NK-92 treated with Interleukin-12 subunit alpha and Interleukin-12 subunit beta, amount 100 ng/mL, for 24 hours (cell line): ENCODE measurements around the gene IKZF1.
A peak's percentile ranks its signal among the peaks of the same experiment; 100 is the strongest.

Experiments
- DNase-seq: peaks from one replicate; lab custom pipeline; 2025; lab: John Stamatoyannopoulos, UW

IKZF1 gene

DNA sequence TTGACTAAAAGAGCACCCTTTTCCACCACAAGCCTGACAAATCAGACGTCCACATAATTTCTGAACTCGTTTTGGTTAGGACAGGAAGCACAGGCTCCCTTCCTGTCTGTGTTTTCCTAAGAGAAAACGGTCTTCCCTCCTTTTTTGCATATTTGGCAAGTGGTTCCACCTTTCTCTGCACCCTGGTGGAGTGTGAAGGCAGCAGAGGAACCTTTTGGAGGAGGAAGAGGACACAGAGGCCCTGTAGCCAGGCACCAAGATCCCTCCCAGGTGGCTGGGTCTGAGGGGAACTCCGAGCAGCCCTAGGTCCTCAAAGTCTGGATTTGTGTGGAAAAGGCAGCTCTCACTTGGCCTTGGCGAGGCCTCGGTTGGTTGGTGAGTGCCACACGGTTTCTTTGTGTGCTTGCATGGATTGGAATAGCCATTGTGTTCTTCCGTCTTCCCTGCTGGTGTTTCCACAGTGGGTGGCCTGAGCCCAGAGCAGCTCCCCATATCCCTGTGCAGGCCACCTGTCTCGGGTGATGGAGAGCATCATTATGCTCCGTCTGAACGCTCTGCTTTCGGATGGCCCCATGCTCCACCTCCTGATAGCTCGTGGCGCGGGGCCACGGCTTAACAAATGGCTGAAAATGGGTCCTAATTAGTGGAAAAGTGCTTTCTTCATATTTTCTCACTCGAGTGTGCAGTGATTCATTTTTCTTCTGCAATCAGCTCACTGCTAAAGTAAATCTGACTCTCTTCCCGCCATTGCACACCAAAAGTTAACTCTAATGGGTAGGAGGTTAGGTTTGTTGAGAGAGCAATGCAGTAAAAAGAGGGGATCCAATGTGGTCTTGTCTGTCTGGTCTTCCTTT lies 4.2 kb downstream of the IKZF1 start:
- DNase-seq: peak; percentile 20

DNA sequence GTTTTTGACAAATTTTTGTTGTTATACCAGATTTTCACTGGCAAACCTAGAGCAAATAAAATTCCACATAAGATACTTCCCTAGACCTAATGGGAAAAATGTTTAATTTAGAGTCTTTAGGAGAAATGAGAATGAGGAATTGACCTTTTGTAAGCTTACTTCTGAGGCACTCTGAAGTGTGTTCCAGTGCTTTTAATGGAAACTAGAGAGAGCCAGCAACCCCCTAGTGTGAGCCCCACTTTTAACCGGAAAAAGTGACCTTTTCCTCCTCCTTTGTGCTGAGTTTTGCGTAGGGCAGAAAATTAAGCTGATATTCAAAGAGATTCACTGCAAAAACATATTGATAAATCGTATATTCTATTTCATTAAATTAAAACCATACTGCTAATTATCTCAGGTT lies 5.2 kb downstream of the IKZF1 start:
- DNase-seq: no peak

DNA sequence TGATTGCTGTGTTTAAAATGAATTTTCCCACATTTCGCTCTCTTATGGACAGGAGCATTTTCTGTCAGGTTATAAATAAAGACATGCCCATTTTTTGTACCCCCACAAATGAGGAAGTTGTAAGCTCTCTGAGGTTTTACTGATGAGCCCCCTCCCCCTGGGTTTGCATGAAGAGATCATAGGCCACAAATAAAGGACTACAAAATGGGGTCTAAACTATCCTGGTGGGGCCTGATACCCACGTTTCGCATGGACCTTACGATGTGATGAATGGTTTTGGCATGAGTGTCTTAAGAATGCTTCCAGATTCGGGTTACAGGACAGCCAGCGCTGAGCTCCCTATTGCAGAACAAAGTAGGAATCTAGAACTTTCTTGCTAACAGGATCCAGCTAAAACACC lies 5.8 kb downstream of the IKZF1 start:
- no peak for DNase-seq

DNA sequence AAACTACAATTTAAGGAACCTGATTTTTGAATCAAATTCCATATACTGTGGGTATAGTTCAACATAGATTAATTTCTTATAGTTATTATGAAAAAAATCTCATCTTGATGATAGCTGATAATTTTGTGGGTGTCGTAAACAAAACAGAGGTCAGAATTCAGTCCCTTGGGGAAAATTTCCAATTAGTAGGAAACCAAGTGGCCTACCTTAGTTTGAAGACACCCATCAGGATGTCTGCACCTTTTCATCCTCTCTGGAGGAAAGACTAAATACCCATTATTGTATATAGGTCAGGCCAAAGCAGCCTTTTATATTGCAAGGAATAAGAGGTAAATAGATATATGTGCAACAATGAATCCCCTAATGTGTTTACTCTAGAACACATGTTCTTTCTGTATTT lies 6.4 kb downstream of the IKZF1 start:
- DNase-seq: no peak

DNA sequence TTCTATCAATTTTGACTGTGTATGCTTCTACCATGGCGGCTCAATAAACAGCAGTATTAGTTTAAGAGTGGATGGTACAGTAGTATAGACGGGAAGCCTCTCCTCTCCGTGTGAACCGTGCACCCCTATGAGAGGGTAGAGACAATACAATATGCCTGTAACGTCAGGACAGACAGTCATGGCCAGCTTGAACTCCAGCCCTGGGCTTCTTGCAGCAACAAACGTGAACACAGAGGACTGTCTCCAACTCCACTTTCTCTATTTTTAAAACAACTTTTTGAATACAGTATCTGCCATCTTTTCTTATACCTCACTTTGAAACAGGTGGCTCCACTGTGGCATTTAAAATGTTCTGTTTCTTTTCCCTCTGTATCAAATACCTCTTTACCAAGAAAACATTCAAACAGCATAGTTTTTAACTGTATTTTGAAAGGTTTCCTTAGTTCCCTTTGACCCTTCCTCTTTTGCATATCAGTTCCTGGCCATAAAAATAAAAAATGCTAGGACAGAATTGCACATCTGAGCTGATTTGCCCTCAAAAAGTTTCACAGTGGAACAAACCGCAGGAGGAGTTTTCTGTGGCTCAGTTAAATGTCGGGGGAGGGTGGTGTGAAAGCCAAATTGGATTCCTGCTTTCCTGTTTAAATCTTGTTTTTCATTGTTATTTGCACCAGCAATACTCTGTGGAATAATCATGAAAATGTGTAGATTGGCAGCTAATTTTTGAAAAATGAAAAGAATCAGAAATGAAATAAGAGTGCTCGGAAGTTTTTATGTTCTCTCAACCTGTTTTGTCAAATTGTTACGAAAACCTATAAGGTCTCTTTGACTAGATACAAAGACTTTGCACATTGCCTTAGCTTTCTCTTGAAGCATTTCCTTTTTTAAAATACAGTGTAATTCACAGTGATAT lies 8.0 kb downstream of the IKZF1 start:
- DNase-seq: no peak

DNA sequence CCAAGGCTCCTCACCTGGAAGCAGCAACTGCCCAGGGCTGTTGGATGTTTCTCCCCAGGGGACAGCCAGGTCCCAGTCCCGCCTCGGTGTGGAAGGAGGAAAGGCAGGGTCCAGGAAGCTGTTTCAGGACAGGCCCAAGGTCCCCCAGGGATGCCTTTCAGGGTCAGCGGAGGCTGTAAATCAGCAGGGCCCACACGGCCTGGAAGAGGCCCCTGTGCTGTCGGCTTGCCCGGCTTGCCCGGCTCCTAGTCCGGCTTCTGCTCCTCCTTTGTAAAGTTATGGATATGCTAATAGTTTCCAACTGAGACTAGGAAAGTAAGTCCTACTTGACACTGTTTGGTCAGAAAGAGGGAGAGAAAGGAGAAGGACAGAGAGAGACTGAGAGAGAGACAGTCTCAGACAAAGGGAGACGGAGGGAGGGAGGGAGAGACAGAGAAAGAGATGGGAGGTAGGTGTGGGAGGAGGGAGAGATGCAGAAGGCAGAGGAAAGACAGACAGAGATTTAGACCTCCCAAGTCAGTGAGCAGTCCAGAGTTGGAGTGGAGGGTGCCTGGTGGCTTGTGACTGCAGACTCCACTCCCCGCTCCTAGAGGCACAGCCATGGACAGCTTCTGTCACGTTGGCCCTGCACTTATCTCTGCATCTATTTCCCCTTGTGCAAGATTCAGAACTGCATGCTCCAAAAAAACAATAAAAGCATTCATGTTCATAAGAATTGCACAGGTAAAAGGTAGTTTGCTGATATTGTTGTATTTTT lies 10.5 kb downstream of the IKZF1 start:
- no peak for DNase-seq

DNA sequence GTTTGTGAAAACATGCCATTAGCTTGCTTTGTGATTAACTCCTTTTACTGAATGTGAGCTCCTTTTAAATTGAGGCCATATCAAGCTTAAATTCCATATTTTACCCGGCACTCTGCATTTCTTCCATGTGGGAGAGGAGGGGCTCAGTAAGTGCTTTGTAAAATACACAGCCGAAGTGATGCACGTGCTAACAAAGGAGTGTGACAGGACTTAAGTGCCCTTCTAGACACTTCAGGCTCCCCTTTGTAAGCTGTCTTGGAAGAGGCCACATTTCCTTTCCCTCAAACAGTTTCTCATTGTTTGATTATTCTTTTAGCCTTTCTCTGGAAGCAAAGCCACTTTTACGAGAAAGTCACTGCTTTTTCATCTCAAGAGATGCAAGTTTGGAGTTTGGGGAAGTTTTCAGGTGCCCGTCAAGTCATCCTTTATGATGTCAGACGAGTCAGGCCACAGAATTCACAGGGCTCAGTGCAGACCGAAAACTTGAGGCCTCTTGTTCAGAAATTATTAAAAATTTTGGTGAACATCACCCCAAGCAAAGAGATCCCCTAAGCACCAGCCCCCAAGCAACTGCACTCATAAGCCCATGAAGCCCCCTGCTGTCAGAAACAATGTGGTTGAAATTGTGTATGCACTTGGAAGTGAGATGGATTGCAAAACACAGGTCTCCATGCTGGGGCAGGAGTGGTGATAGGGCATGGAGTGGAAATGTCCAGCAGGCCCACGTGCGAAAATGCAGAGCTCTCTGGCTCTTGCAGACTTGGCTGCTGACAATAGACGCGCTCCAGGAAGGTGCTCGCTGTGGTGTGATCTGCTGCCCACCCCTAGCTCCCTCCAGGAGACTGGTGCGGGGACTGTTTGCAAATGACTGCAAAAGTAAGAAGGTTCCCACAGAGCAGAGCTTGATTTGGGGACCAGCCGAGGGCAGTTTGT lies 11.5 kb downstream of the IKZF1 start:
- DNase-seq: no peak

DNA sequence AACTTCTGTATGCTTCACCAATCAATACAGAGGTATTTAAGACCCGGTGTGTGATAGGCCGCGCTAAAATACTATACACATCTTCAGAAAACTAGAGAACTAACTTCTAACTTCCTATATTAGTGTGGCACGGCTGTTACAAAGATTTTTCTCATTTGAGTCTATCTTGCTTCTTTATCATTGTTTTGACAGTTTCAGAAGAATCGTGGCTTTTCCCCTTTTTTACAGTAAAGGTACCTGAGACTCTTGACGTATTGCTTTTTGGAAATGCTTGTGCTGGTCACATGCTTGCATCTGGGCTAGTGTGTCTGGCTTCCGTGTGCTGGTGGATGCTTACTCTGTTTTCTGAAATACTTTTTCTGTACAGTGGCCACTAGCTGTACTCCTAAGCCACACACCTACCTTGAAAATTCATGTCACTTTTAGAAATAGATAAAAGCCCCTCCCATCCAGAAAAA lies 12.7 kb downstream of the IKZF1 start:
- DNase-seq: no peak

DNA sequence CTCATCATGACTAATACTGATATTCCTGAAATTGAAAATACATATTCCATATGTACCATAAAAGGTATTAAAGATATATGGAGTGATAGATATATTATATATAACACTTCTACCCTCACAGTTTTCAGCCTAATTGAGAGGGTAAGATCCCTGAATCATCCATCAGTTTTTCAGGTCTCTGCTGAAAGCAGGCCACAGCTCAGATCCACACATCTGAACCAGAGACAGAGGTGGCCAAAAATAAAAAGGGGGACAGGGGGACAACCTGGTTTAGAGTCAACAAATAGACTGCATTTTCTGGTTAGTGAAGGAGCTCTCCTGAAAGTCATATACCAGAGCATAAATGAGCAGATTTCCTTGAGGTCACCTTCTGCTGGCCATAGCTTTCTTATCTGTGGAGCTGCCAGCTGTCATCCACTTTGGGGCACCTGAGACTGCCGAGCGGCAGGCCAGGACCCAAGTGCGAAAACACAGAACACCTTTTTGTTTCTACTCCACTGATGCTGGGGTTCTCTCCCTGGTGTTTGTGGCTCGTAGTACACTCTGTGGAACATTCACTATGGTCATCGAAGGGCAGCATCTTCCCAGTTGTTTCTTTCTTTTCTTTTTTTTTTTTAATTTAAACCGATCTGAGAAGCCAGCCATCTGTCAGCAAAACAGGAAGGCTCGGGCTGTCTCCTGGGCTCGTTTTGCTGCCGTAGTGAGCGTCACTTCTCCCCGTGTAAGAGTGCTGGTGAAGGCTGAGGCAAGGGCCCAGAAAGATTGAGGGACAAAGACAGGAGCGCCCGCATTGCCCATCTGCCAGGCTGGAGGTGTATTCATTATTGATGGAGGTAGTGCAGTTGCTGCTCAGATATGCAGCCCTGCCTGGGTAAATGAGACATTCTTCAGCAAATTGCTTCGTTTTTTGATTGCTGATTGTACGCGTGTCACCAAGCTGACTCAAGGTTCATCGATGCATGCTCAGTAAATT lies 13.5 kb downstream of the IKZF1 start:
- DNase-seq: no peak

DNA sequence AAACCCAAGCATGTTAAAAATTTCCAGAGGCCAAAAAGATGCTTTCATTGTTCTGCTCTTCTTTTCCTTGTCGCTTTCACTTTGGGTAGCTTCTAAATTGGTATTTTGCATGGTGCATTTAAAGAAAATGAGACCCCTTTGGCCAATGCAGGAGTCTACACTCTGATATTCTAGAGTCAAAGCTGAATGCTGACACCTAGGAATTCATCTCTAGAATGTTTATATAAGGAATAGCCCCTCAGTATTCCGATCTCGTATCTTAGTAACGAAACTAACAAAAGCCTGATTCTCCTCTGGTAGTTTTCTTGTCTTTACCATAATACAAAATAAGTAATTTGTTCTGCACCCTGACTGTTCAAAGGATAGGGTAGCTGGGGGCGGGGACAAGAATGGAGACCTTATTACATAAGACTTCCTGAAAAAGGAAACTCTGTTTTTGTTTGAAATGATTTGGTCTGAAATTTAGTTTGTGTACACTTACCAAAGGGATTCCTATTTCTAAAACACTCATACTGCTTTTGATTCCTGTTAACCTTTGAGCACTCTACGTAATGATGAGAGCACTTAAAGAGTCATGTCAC lies 17.1 kb downstream of the IKZF1 start:
- DNase-seq: no peak

DNA sequence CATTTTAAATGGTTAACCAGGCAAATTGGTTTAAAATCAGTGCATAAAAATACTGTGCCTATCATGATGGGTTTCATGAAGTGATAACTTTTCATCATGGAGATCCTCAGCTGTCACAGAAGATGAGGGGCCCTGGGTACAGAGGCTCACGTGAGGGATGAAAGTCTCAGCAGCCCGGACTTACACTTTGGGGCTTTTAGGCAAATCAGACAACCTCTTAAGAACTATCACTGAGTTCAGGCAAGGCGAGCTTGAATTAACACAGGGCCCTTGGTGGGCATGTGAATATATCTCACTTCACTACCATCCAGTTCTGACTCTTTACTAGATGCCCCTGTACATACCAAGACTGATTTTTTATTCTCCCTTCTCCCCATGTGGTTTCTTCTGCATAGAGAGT lies 19.6 kb downstream of the IKZF1 start:
- DNase-seq: no peak

DNA sequence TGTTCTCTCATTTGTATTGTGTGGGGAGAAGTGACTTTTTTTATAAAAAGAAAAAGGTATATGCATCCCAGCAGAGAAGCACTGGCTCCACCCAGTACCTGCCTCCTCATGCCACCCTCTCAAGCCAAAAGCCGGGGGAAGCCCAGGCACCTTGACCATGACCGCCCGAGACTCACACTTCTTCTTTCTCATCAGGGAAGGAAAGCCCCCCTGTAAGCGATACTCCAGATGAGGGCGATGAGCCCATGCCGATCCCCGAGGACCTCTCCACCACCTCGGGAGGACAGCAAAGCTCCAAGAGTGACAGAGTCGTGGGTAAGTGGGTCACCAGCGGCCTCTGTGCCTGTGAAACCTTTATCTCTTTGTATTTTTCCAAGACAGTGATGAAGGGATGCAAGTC lies 22.9 kb downstream of the IKZF1 start:
- DNase-seq: no peak

DNA sequence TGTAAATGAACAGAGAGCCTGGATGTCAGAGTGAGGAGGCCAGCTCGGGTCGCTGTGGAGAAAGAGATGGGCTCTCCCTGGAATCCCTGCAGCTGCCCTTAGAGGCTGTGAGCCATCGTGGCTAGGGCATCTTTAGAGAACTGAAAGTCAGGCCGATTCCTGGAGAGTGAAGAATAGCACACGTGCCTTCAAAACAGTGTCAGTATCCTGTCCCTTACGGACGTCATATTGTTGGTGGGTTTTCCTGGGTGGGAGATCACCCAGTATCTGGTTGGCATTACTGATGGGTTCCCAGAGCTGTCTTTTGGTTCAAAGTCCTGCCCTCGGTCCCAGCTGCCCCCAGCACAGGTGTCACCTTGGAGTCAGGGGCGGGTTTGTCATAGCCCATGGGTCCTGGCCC lies 25.3 kb downstream of the IKZF1 start:
- DNase-seq: no peak

DNA sequence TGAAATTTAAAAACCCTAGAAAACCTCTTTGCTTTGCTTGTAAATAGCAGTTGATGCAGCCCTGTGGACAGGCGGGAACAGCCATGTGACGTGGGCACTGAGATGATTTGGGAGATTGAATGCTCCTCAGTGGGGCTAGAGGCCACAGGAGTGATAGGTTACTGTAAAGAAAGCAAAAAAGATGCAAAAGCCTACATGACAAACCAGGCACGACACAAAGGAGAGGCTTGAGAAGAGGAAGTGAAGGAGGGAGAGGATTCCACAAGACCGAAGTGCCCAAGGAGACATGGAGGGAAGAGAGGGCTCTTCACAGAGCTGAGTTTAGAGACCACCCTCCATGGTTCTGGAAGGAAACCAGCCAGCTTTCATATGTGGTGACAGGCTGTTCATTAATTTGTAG lies 25.7 kb downstream of the IKZF1 start:
- no peak for DNase-seq

DNA sequence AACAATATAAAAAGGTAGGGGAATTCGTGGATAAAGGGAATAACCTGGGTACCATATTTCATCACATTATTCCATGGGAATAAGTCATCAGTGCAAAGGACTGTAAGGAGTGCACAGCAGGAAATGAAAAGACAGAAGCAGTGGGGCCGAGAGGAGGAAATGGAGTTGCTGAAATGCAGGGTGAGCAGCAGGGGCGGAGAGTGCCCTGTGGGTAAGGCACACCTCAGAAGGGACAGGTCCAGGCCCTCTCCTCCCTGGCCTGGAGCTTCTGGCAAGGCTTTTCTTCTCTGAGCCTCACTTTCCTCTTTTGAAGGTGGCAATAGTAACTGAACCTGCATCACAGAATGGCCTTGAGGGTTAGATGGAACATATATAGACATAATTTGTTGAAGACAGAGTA lies 26.2 kb downstream of the IKZF1 start:
- DNase-seq: no peak

DNA sequence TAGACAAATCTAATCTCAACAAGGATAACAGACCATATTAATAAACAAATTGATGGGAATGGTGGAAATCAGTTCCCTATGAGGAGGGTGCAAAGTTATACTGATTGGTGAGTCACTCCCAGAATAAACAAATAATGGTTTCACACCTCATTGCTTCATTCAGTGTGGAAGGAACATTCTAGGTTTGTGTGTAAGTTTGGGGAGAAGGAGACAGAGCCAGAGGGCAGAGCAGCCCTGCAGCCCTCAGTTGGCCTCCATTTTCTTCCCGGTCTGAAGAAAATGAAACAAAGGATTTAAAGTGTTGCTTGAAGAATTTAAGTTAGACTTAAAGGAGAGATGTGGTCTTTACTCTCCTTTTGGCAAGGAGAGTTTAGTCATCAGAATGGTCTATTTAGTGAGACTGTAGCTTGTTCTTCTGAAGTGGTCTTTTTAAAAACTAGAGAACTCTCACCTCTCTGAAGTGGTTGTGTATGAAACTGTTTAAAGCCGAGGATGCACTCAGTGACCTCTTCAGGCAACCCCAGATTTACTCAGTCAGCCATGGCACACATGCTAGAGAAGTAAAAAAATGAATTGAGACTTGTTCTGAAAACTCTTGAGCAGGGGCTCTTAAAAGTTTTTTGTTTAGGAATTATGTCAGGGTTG lies 27.2 kb downstream of the IKZF1 start:
- no peak for DNase-seq

DNA sequence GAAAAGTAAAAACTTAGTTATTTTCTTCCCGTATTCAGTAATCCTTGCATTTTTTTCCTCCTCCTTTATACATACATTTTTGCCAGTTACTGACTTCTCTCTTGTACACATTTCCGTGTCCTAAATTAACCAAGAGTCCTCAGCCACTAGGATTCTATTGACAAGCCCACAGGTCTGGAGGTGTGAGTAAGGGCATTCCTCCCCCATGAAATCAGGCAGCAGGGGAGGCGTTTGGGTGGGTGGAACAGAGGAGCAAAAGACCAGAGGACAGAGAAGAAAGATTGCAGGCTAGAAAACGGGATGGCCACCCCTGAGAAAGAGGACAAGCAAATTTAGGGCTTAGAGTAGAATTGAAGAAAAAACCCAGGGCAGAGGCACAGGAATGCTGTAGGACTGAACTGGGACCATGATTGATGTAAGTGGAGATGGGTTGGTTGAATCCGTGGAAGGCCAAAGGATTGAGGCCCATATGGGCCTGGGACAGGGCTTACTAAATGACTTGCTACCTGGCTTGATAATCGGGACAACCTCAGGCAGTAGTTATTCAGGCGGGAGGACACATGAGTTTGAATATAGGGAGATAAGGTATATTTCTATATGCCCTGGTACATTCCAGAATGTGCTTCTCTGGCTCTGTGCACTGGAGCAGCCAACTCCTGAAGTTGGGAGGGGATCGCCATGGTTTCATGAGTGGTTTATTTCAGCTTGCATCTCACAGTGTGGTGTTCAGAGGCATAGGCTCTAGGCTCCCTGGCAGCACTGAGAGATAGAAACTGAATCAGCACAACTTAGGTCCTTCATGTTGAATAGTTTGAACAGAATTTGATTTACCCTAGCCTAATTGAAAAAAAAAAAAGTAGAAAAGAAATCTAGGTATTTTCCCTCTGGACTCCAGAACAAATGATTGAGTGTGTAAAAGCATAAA lies 28.0 kb downstream of the IKZF1 start:
- DNase-seq: peak; percentile 11

DNA sequence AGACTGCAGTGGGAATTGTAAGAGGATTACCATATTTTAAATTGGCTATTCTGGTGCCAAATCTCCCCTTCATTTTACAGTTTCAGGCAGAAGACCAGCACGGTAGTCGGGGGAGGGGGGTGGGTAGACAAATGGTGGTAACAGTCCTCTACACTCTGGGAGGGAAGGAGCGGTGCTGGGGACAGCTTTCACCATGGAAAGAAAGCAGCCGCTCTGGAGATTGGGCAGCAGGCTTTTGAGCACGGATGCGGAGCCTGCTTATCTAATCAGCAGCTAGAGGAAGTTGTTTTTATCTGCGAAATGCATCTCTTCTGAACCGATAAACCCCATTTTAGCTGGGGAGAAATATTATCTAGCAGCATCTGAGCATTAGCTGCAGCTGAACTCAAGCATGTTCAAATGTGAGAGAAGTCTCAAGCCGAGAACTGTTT lies 28.7 kb downstream of the IKZF1 start:
- DNase-seq: no peak
